NCI-H2107 (cell line): Measurements from ENCODE around the gene ABCB10.
"Not testable (repeated sequence)": the region's sequence is repeated elsewhere in the genome, so short reads cannot be mapped to it uniquely, and the experiment has no call there.

Source experiments
- DNase-seq: peaks from one replicate; lab custom pipeline; 2025; lab: John Stamatoyannopoulos, UW

The ABCB10 gene

GRCh38 chr1:229536982-229537381, 21.5 kb downstream of the ABCB10 start:
- DNase-seq, result no peak

GRCh38 chr1:229535230-229535629, 23.3 kb downstream of the ABCB10 start:
- no peak for DNase-seq

- DNase-seq, result no peak
These were observed 27.2 kb downstream of the ABCB10 start for GRCh38 chr1:229531326-229531725.

GRCh38 chr1:229529639-229530038, 28.9 kb downstream of the ABCB10 start:
- DNase-seq, result no peak

- DNase-seq, result no peak
These were observed 31.8 kb downstream of the ABCB10 start for GRCh38 chr1:229526695-229527094.

GRCh38 chr1:229523052-229523451, 35.5 kb downstream of the ABCB10 start:
- DNase-seq, result no peak

GRCh38 chr1:229514578-229515275, 43.8 kb downstream of the ABCB10 start:
- peak; percentile 47 for DNase-seq

GRCh38 chr1:229511625-229512024, 46.9 kb downstream of the ABCB10 start:
- DNase-seq, result not testable (repeated sequence)

GRCh38 chr1:229511201-229511600, 47.3 kb downstream of the ABCB10 start:
- DNase-seq, result not testable (repeated sequence)

GRCh38 chr1:229509576-229509975, 48.9 kb downstream of the ABCB10 start:
- no peak for DNase-seq

- no peak for DNase-seq
These were observed 49.6 kb downstream of the ABCB10 start for GRCh38 chr1:229508823-229509337.

- peak; percentile 99 for DNase-seq
These were observed 50.3 kb downstream of the ABCB10 start, which contains the start of gene NUP133 for GRCh38 chr1:229507951-229508822. Gene NUP133 (minus strand): TSS chr1:229508341. CDS start chr1:229508249, 92 bp downstream.

GRCh38 chr1:229507502-229507901, 51.0 kb downstream of the ABCB10 start:
- DNase-seq, result no peak

GRCh38 chr1:229506633-229507032, 51.9 kb downstream of the ABCB10 start:
- DNase-seq, result no peak

- no peak for DNase-seq
These were observed 62.7 kb downstream of the ABCB10 start for GRCh38 chr1:229495782-229496181.

- no peak for DNase-seq
These were observed 71.3 kb downstream of the ABCB10 start for GRCh38 chr1:229487181-229487580.

- no peak for DNase-seq
These were observed 73.2 kb downstream of the ABCB10 start for GRCh38 chr1:229485318-229485717.

- no peak for DNase-seq
These were observed 76.0 kb downstream of the ABCB10 start for GRCh38 chr1:229482511-229482910.

GRCh38 chr1:229480495-229480894, 78.0 kb downstream of the ABCB10 start:
- no peak for DNase-seq

- DNase-seq, result no peak
These were observed 78.7 kb downstream of the ABCB10 start for GRCh38 chr1:229479660-229480399.

GRCh38 chr1:229478852-229479251, 79.7 kb downstream of the ABCB10 start:
- no peak for DNase-seq

GRCh38 chr1:229475859-229476258, 82.6 kb downstream of the ABCB10 start:
- not testable (repeated sequence) for DNase-seq
